Stimulated activated CD8-positive, alpha-beta memory T cell treated with anti-CD3 and anti-CD28 coated beads, Interleukin-4, amount 100 ng/mL, for 24 hours (primary cell): ENCODE measurements around the gene SIGLEC7.

ENCODE experiments used
- DNase-seq: peaks from one replicate; pipeline ENCODE4 v3.0.0-alpha.2; 2020; ENCODE audit warnings: low read depth

The SIGLEC7 gene

GRCh38 chr19:51169283-51169918 lies 27.3 kb downstream of the SIGLEC7 start:
- DNase-seq: peak; percentile 58

- DNase-seq: no peak
Measured at GRCh38 chr19:51172223-51172622, 30.1 kb downstream of the SIGLEC7 start.

- no peak for DNase-seq
Measured at GRCh38 chr19:51173681-51174080, 31.6 kb downstream of the SIGLEC7 start.

- DNase-seq: no peak
Measured at GRCh38 chr19:51179256-51179655, 37.2 kb downstream of the SIGLEC7 start.

GRCh38 chr19:51181377-51181912 lies 39.3 kb downstream of the SIGLEC7 start:
- no peak for DNase-seq

GRCh38 chr19:51181913-51182419 lies 39.9 kb downstream of the SIGLEC7 start:
- DNase-seq: no peak

GRCh38 chr19:51183629-51184028 lies 41.5 kb downstream of the SIGLEC7 start:
- no peak for DNase-seq

GRCh38 chr19:51185069-51185867 lies 43.2 kb downstream of the SIGLEC7 start:
- no peak for DNase-seq

GRCh38 chr19:51185868-51186215 lies 43.7 kb downstream of the SIGLEC7 start:
- DNase-seq: no peak

- DNase-seq: no peak
Measured at GRCh38 chr19:51186323-51186722, 44.2 kb downstream of the SIGLEC7 start.

GRCh38 chr19:51187395-51188226 lies 45.5 kb downstream of the SIGLEC7 start:
- DNase-seq: no peak

GRCh38 chr19:51188227-51188559 lies 46.1 kb downstream of the SIGLEC7 start:
- DNase-seq: no peak

- DNase-seq: no peak
Measured at GRCh38 chr19:51192689-51193088, 50.6 kb downstream of the SIGLEC7 start.

GRCh38 chr19:51194527-51195315 lies 52.6 kb downstream of the SIGLEC7 start:
- no peak for DNase-seq

GRCh38 chr19:51195316-51195586 lies 53.1 kb downstream of the SIGLEC7 start:
- no peak for DNase-seq

GRCh38 chr19:51195616-51196015 lies 53.5 kb downstream of the SIGLEC7 start:
- no peak for DNase-seq

GRCh38 chr19:51196181-51196580 lies 54.1 kb downstream of the SIGLEC7 start:
- DNase-seq: no peak

GRCh38 chr19:51198641-51199040 lies 56.5 kb downstream of the SIGLEC7 start:
- DNase-seq: no peak

GRCh38 chr19:51200071-51200666 lies 58.1 kb downstream of the SIGLEC7 start:
- DNase-seq: no peak

- no peak for DNase-seq
Measured at GRCh38 chr19:51201712-51202111, 59.6 kb downstream of the SIGLEC7 start.
